HFFc6 (cell line): ENCODE data around the gene MYL6B. TPM values are rescaled to one million over a fixed set of nuclear protein-coding genes. Genes with fewer than 3 reads are reported as not detected.

Source experiments
- DNase-seq: peaks from one replicate; pipeline ENCODE4 v3.0.0-alpha.2; 2018
- H3K27ac Mint-ChIP-seq: 2 replicates; pipeline ENCODE4 v1.8.0; 2020; ENCODE audit warnings: mild to moderate bottlenecking, mixed read lengths
- H3K27me3 Mint-ChIP-seq: 2 replicates; pipeline ENCODE4 v1.8.0; 2021; ENCODE audit warnings: mild to moderate bottlenecking, moderate library complexity, mixed read lengths; ENCODE audit not compliant: insufficient read depth
- H3K36me3 Mint-ChIP-seq: 2 replicates; pipeline ENCODE4 v1.8.0; 2021; ENCODE audit warnings: low read depth, mixed read lengths
- H3K4me1 Mint-ChIP-seq: 2 replicates; pipeline ENCODE4 v1.8.0; 2020; ENCODE audit warnings: low read depth, mixed read lengths
- H3K4me3 Mint-ChIP-seq: 2 replicates; pipeline ENCODE4 v1.8.0; 2020; ENCODE audit warnings: mild to moderate bottlenecking, moderate library complexity, mixed read lengths
- H3K9me3 Mint-ChIP-seq: 2 replicates; pipeline ENCODE4 v1.8.0; 2020; ENCODE audit warnings: mild to moderate bottlenecking, mixed read lengths
- CTCF ChIP-seq: fragments of 200-600 bp; sonication (generic); IDR thresholded peaks from 2 replicates; pipeline ENCODE4 v1.5.0; 2021; ENCODE audit warnings: antibody characterized with exemption, mild to moderate bottlenecking
- total RNA-seq, 6 experiments: library from RNA; stranded (reverse); fragmentation: NEBNext Ultra II Directional; extraction: Animal tissue kit (Norgen Biotek cat#: 25700); gene quantifications; 2 replicates in 1 of 6; 3 replicates in 5 of 6; pipeline ENCODE4 v1.2.3, GENCODE V29; 2021

The MYL6B gene
- total RNA-seq, 6 experiments from 2014 or later = 84.5 to 119 (median 108) TPM

GRCh38 chr12:56143217-56143616 lies 9.2 kb upstream of the MYL6B start:
- Mint-ChIP-seq H3K27me3 (no peaks in the 10 kb centered on the region; the same call in 1 of the 2 replicates), H3K4me3 (no peak overlapping the region), H3K27ac (no peak overlapping the region; the same call in 1 of the 2 replicates), H3K4me1 (peaks cover 7% of the 10 kb centered on the region), H3K36me3 (peaks cover 46% of the 10 kb centered on the region), H3K9me3 (no peaks in the 10 kb centered on the region)
- no peak for TF ChIP-seq CTCF
- no peak for DNase-seq

- DNase-seq = no peak
Observed at GRCh38 chr12:56143870-56144269, 8.5 kb upstream of the MYL6B start.

GRCh38 chr12:56145217-56145616 lies 7.2 kb upstream of the MYL6B start:
- no peak for TF ChIP-seq CTCF
- peaks cover 35% of the 10 kb centered on the region for H3K36me3 Mint-ChIP-seq
- H3K4me3 Mint-ChIP-seq = no peak overlapping the region
- no peaks in the 10 kb centered on the region; the same call in 1 of the 2 replicates for H3K27me3 Mint-ChIP-seq
- H3K27ac Mint-ChIP-seq = no peak overlapping the region
- H3K4me1 Mint-ChIP-seq = peaks cover 10% of the 10 kb centered on the region
- no peaks in the 10 kb centered on the region for H3K9me3 Mint-ChIP-seq
- no peak for DNase-seq

More at GRCh38 chr12:56143870-56144269, 8.5 kb upstream of the MYL6B start:
- Mint-ChIP-seq H3K4me3 (no peak overlapping the region), H3K27ac (no peak overlapping the region), H3K4me1 (peaks cover 7% of the 10 kb centered on the region), H3K36me3 (peaks cover 40% of the 10 kb centered on the region), H3K9me3 (no peaks in the 10 kb centered on the region), H3K27me3 (no peaks in the 10 kb centered on the region; the same call in 1 of the 2 replicates)
- no peak for TF ChIP-seq CTCF

- no peak overlapping the region for H3K4me3 Mint-ChIP-seq
- H3K36me3 Mint-ChIP-seq = peaks cover 24% of the 10 kb centered on the region
Observed at GRCh38 chr12:56146492-56147460, 5.6 kb upstream of the MYL6B start.

GRCh38 chr12:56150563-56150962 lies 1.8 kb upstream of the MYL6B start:
- DNase-seq = peak; percentile 34
- Mint-ChIP-seq H3K4me1 (peaks cover 38% of the 10 kb centered on the region), H3K27ac (peak overlapping the region; percentile 61), H3K4me3 (peak overlapping the region; percentile 97), H3K36me3 (peaks cover 8% of the 10 kb centered on the region), H3K27me3 (peaks cover 2% of the 10 kb centered on the region), H3K9me3 (no peaks in the 10 kb centered on the region)
- no peak for TF ChIP-seq CTCF

More at GRCh38 chr12:56146492-56147460, 5.6 kb upstream of the MYL6B start:
- Mint-ChIP-seq H3K27me3 (peaks cover 2% of the 10 kb centered on the region), H3K27ac (no peak overlapping the region), H3K9me3 (no peaks in the 10 kb centered on the region), H3K4me1 (peaks cover 25% of the 10 kb centered on the region)
- TF ChIP-seq CTCF = no peak
- no peak for DNase-seq
